ENCODE data around the gene FGF23.

DNA sequence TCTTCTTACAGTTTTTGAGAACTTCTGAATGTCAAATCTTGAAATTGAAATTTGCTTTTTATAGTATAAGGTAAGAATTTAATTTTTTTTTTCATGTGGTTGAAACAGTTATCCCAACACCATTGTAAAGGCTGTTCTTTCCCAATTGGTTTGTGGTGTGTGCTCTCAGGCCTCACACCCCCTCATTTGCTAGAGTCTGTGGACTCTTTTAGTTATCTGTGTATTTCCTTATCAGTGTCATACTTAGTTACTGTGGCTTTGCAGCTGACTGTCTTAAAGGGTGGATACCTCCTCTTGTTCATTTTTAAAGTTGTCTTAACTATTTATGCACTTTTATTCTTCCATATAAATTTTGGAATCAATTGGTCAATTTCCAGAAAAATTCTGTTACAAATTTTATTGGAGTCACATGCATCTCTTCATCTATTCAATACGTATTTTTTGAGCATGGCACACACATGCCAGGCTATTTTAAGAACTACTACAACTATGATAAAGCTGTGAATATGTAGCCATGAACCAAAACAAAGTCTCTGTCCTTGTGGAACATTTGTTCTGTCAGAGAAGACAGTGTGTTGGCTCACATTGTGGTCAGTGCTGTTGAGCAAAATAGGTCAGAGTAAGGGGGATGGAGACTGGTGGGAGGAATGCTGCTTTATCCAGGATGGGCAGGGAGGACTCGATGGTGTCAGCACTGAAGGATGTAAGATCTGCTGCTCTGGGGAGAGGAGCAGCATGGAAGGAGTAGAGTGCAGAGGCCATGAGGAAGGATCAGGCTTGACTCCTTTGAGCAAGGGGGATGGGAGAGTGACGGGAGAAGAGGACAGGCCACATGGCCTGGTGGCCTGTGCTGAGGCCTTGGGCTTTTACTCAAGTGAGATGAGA, 24.1 kb downstream of the FGF23 start:
- no peak for TF ChIP-seq REST (IDR thresholded peaks at IDR 0.05; ENCODE audit: insufficient read depth in 1 of 2, low read depth in 2 of 2, low read length in 2 of 2)
- no peak for TF ChIP-seq TAF1 (IDR thresholded peaks at IDR 0.05; ENCODE audit: borderline replicate concordance, insufficient read depth, low read length)
- TF ChIP-seq SIN3A (IDR thresholded peaks at IDR 0.05; ENCODE audit: borderline replicate concordance, insufficient read depth, low read length) = no peak
- TF ChIP-seq POLR2AphosphoS5 (IDR thresholded peaks at IDR 0.05; ENCODE audit: low read depth, low read length) = no peak
- no peak for TF ChIP-seq FOXP2 (optimal IDR thresholded peaks at IDR 0.05; ENCODE audit: borderline replicate concordance, extremely low read depth, extremely low read length, insufficient read depth)

Measured in PFSK-1 (cell line).